Measurements from ENCODE around the gene PABPN1L.

GRCh38 chr16:88854306-88855111 lies 12.0 kb downstream of the PABPN1L start:
- no peak for TF ChIP-seq POLR2A (IDR thresholded peaks at IDR 0.05)
- TF ChIP-seq, protein P1, sequence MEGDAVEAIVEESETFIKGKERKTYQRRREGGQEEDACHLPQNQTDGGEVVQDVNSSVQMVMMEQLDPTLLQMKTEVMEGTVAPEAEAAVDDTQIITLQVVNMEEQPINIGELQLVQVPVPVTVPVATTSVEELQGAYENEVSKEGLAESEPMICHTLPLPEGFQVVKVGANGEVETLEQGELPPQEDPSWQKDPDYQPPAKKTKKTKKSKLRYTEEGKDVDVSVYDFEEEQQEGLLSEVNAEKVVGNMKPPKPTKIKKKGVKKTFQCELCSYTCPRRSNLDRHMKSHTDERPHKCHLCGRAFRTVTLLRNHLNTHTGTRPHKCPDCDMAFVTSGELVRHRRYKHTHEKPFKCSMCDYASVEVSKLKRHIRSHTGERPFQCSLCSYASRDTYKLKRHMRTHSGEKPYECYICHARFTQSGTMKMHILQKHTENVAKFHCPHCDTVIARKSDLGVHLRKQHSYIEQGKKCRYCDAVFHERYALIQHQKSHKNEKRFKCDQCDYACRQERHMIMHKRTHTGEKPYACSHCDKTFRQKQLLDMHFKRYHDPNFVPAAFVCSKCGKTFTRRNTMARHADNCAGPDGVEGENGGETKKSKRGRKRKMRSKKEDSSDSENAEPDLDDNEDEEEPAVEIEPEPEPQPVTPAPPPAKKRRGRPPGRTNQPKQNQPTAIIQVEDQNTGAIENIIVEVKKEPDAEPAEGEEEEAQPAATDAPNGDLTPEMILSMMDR (IDR thresholded peaks at IDR 0.05): no peak

All from testis (tissue), 2 donors.